Choroid plexus epithelial cell (primary cell): ENCODE results near the gene LINC01488.

Source experiments
- DNase-seq: peaks from one replicate; pipeline ENCODE4 v3.0.0-alpha.2; 2010; ENCODE audit warnings: low read depth
- H3K4me3 ChIP-seq: 2 replicates; pipeline ENCODE4 v1.5.1; 2011; ENCODE audit warnings: low read depth, mild to moderate bottlenecking, control low read depth, low read length, moderate library complexity
- CTCF ChIP-seq: conservative IDR thresholded peaks from 2 replicates; pipeline ENCODE4 v1.5.1; 2011; ENCODE audit warnings: low read depth, mild to moderate bottlenecking, control low read depth, inconsistent platforms, low read length, moderate library complexity

The LINC01488 gene

GRCh38 chr11:69474736-69475135 lies 6.7 kb upstream of the LINC01488 start:
- no peak overlapping the region for H3K4me3 ChIP-seq
- no peak for DNase-seq
- TF ChIP-seq CTCF = no peak

- TF ChIP-seq CTCF = no peak
- no peak overlapping the region for H3K4me3 ChIP-seq
- DNase-seq = no peak
These were observed 6.2 kb upstream of the LINC01488 start for GRCh38 chr11:69475141-69475865.

- H3K4me3 ChIP-seq = no peak overlapping the region
- no peak for TF ChIP-seq CTCF
- DNase-seq = no peak
These were observed 5.5 kb upstream of the LINC01488 start for GRCh38 chr11:69475866-69476471.

GRCh38 chr11:69476509-69476961 lies 4.9 kb upstream of the LINC01488 start:
- DNase-seq = no peak
- no peak for TF ChIP-seq CTCF

GRCh38 chr11:69477086-69477485 lies 4.4 kb upstream of the LINC01488 start:
- no peak for DNase-seq
- H3K4me3 ChIP-seq = no peak overlapping the region
- no peak for TF ChIP-seq CTCF

More at GRCh38 chr11:69476509-69476961, 4.9 kb upstream of the LINC01488 start:
- no peak overlapping the region for H3K4me3 ChIP-seq

- H3K4me3 ChIP-seq = no peak overlapping the region
- DNase-seq = no peak
- no peak for TF ChIP-seq CTCF
These were observed 1.7 kb upstream of the LINC01488 start for GRCh38 chr11:69479591-69480271.
